SK-N-SH treated with all-trans-retinoic acid at 6 μM for 48 hours (cell line): ENCODE data around the gene RBM4.

Source experiments
- ATAC-seq: fragments of 200-7000 bp; cut with Tn5 transposase; 3 replicates; pipeline ENCODE4 v1.9.1; 2020; ENCODE audit warnings: mild to moderate bottlenecking, moderate library complexity
- ARNTL ChIP-seq: fragments of 450-650 bp; formaldehyde crosslinking; IDR thresholded peaks from 2 replicates; pipeline ENCODE4 v1.5.0; 2020; ENCODE audit warnings: low read depth, mild to moderate bottlenecking, moderate library complexity, borderline replicate concordance
- BACH2 ChIP-seq: fragments of 250-450 bp; sonication (Bioruptor Pico); IDR thresholded peaks from 2 replicates; pipeline ENCODE4 v1.9.0; 2021; ENCODE audit warnings: mild to moderate bottlenecking, borderline replicate concordance
- CREB5 ChIP-seq: fragments of 250-450 bp; sonication (Bioruptor Pico); IDR thresholded peaks from 2 replicates; pipeline ENCODE4 v1.5.1; 2020; ENCODE audit warnings: low read depth, mild to moderate bottlenecking, moderate library complexity
- CSDC2 ChIP-seq: fragments of 250-450 bp; sonication (Bioruptor Pico); IDR thresholded peaks from 2 replicates; pipeline ENCODE4 v1.5.0; 2020; ENCODE audit warnings: mild to moderate bottlenecking, moderate library complexity
- CSRNP3 ChIP-seq: fragments of 250-450 bp; sonication (Bioruptor Pico); IDR thresholded peaks from 2 replicates; pipeline ENCODE4 v1.5.1; 2021; ENCODE audit warnings: mild to moderate bottlenecking, moderate library complexity
- ESRRG ChIP-seq: fragments of 250-450 bp; sonication (Bioruptor Pico); IDR thresholded peaks from 2 replicates; pipeline ENCODE4 v1.6.1; 2021; ENCODE audit warnings: mild to moderate bottlenecking
- GLIS3 ChIP-seq: fragments of 250-450 bp; sonication (Bioruptor Pico); IDR thresholded peaks from 2 replicates; pipeline ENCODE4 v1.5.0; 2020; ENCODE audit warnings: mild to moderate bottlenecking, moderate library complexity
- ISL1 ChIP-seq: fragments of 250-450 bp; sonication (Bioruptor Pico); IDR thresholded peaks from 2 replicates; pipeline ENCODE4 v2.1.2; 2022; ENCODE audit warnings: mild to moderate bottlenecking, moderate library complexity
- OSR1 ChIP-seq: fragments of 250-450 bp; sonication (Bioruptor Pico); IDR thresholded peaks from 2 replicates; pipeline ENCODE4 v1.8.0; 2022; ENCODE audit warnings: moderate library complexity, mild to moderate bottlenecking, inconsistent platforms
- PPARA ChIP-seq: fragments of 250-450 bp; sonication (Bioruptor Pico); IDR thresholded peaks from 2 replicates; pipeline ENCODE4 v1.5.0; 2020; ENCODE audit warnings: mild to moderate bottlenecking, borderline replicate concordance
- RARB ChIP-seq: fragments of 250-450 bp; sonication (Bioruptor Pico); IDR thresholded peaks from 2 replicates; pipeline ENCODE4 v1.8.0; 2021; ENCODE audit warnings: mild to moderate bottlenecking, moderate library complexity
- SNAI2 ChIP-seq: fragments of 250-450 bp; sonication (Bioruptor Pico); IDR thresholded peaks from 2 replicates; pipeline ENCODE4 v1.5.0; 2020; ENCODE audit warnings: mild to moderate bottlenecking, moderate library complexity
- TCF4 ChIP-seq: fragments of 250-450 bp; sonication (Bioruptor Pico); IDR thresholded peaks from 2 replicates; pipeline ENCODE4 v1.8.0; 2021; ENCODE audit warnings: mild to moderate bottlenecking, moderate library complexity, borderline replicate concordance
- TOX ChIP-seq: fragments of 250-450 bp; sonication (Bioruptor Pico); IDR thresholded peaks from 2 replicates; pipeline ENCODE4 v1.8.0; 2021; ENCODE audit warnings: mild to moderate bottlenecking, moderate library complexity, borderline replicate concordance
- TSHZ2 ChIP-seq: fragments of 250-450 bp; sonication (Bioruptor Pico); IDR thresholded peaks from 2 replicates; pipeline ENCODE4 v1.5.0; 2020; ENCODE audit warnings: mild to moderate bottlenecking, moderate library complexity
- ZC3H10 ChIP-seq: fragments of 250-450 bp; sonication (Bioruptor Pico); IDR thresholded peaks from 2 replicates; pipeline ENCODE4 v1.5.1; 2021; ENCODE audit warnings: mild to moderate bottlenecking, moderate library complexity
- ZFP3 ChIP-seq: fragments of 250-450 bp; sonication (Bioruptor Pico); IDR thresholded peaks from 2 replicates; pipeline ENCODE4 v1.5.0; 2020; ENCODE audit warnings: mild to moderate bottlenecking, moderate library complexity
- ZNF8 ChIP-seq: fragments of 450-650 bp; formaldehyde crosslinking; IDR thresholded peaks from 2 replicates; pipeline ENCODE4 v1.5.0; 2020; ENCODE audit warnings: mild to moderate bottlenecking, moderate library complexity
- TF ChIP-seq, protein P1 (sequence below): fragments of 250-450 bp; sonication (Bioruptor Pico); IDR thresholded peaks from 2 replicates; pipeline ENCODE4 v1.8.0; 2020; ENCODE audit warnings: mild to moderate bottlenecking, moderate library complexity, borderline replicate concordance

RBM4 gene

DNA sequence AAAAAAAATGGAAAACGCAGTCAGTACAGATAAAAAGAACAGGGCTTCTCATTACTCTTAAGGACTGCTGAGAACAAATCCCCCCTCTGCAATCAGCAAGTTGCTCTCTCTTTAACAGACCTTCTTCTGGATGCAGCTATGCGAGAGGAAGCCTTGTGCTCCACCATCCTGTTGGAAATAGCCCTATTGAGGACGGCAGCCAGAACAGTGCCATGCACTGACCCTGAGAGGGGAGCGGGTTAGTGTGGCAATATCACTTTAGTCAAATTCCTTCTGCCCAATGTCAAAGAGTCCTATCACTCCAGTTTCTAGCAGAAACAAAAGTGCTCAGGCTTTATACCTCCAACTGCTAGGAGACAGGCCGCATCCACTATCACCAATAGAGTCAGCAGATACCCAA, 32.3 kb downstream of the RBM4 start (continued):
- no peak for TF ChIP-seq OSR1 (CRISPR knock-in tag)
- TF ChIP-seq ISL1 = no peak

DNA sequence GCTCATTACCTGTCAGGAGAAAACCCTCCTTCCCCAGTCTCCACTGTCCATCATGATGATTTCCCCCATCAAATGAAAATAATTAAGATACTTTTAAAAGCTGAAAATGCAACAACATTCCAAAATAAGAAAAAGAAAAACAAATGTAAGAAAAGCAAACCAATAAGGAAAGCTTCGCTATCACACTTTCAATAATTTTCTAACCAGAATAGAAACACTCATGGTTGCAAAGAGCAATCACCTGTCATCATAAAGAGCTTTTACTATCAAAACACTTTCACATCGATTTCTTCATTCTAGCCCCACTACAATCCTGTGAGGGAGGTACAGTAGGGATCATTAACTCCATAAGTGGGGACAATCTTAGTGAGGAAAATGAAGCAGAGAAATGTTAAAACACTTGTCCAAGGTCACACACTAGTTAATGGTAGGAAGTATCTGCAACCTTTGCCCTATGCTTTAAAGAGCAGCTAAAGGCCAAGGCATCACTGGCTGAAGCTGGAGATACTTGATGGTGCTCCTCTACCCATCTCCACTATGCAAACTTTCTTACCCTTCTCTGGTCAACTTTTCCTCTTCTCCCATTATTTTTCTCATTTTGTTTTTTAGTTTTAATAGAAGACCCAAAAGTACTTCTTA, 36.6 kb downstream of the RBM4 start:
- ATAC-seq = no peak
- no peak for TF ChIP-seq TSHZ2 (CRISPR knock-in tag)
- TF ChIP-seq TCF4 = no peak
- TF ChIP-seq, all 23 proteins: peak for 0

- TF ChIP-seq OSR1 (CRISPR knock-in tag) (no peak), ISL1 (no peak), BACH2 (CRISPR knock-in tag) (no peak), TCF4 (no peak), SNAI2 (no peak), PPARA (no peak), ZFP3 (CRISPR knock-in tag) (no peak), ZNF8 (CRISPR knock-in tag) (no peak), CSDC2 (no peak), RARB (CRISPR knock-in tag) (no peak), GLIS3 (CRISPR knock-in tag) (no peak), CSRNP3 (no peak), CREB5 (CRISPR knock-in tag) (no peak), ESRRG (CRISPR knock-in tag) (no peak), ARNTL (CRISPR knock-in tag) (no peak), ZC3H10 (CRISPR knock-in tag) (no peak)
- TF ChIP-seq, protein P1, sequence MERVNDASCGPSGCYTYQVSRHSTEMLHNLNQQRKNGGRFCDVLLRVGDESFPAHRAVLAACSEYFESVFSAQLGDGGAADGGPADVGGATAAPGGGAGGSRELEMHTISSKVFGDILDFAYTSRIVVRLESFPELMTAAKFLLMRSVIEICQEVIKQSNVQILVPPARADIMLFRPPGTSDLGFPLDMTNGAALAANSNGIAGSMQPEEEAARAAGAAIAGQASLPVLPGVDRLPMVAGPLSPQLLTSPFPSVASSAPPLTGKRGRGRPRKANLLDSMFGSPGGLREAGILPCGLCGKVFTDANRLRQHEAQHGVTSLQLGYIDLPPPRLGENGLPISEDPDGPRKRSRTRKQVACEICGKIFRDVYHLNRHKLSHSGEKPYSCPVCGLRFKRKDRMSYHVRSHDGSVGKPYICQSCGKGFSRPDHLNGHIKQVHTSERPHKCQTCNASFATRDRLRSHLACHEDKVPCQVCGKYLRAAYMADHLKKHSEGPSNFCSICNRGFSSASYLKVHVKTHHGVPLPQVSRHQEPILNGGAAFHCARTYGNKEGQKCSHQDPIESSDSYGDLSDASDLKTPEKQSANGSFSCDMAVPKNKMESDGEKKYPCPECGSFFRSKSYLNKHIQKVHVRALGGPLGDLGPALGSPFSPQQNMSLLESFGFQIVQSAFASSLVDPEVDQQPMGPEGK (CRISPR knock-in tag) = no peak
- TF ChIP-seq, all 23 proteins: peak for 0
- ATAC-seq = no peak
These were observed 37.9 kb downstream of the RBM4 start for GRCh38 chr11:66676282-66676919.

DNA sequence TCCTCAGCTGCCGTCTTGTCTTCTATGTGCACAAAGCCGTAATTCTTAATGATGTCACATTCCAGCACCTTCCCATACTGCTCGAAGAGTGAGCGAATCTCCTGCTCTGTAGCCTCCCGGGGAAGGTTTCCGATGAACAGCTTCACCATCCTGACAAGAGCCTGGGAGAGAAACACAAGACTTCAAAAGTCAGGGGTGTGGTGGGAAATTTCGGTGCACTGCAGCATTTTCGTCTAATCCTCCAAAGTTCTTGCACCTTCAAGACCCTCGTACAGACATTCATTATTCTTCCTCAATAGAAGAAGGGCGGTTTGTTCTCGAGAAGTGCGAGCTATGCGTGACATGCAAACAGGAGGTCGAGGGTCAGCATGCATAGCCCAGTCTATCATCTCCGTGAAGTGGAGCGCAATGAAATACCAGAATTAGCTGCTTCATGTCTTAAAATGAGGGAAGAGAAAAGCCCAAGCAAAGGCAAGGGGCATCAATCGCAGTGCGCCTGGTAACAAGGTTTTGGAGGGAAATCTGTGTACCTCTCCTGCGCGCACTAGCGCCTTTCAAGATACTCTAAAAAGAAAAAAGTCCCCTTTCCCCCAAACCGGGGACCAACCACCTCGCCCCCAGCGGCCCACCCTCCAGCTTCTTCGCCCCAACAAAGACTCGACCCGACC, 38.6 kb downstream of the RBM4 start:
- no peak; the same call in 2 of the 3 replicates for ATAC-seq
- no peak for TF ChIP-seq TOX (CRISPR knock-in tag)
- no peak for TF ChIP-seq TSHZ2 (CRISPR knock-in tag)
